ENCODE results near the gene MAP3K12. TPM values are rescaled to one million over a fixed set of nuclear protein-coding genes. Genes with fewer than 3 reads are reported as not detected.

The MAP3K12 gene
- total and polyA plus RNA-seq, 2 of the 13 experiments (the other 11 are each of a cell fraction or from before 2014, with no cell fraction given): 0.20 to 1.1 TPM

- TF ChIP-seq ZNF550 (CRISPR knock-in tag; IDR thresholded peaks at IDR 0.05; ENCODE audit: borderline replicate concordance) (no peak), HOXA9 (CRISPR knock-in tag; IDR thresholded peaks at IDR 0.05; ENCODE audit: borderline replicate concordance) (no peak), ZNF562 (CRISPR knock-in tag; IDR thresholded peaks at IDR 0.05; ENCODE audit: borderline replicate concordance) (no peak), MZF1 (CRISPR knock-in tag; IDR thresholded peaks at IDR 0.05; ENCODE audit: borderline replicate concordance) (no peak), TEF (CRISPR knock-in tag; IDR thresholded peaks at IDR 0.05) (no peak), CREM (IDR thresholded peaks at IDR 0.05) (no peak), CREM (CRISPR knock-in tag; IDR thresholded peaks at IDR 0.05) (no peak), HDAC2 (CRISPR knock-in tag; IDR thresholded peaks at IDR 0.05) (no peak), SKIL (CRISPR knock-in tag; IDR thresholded peaks at IDR 0.05; ENCODE audit: borderline replicate concordance) (no peak), RBM39 (IDR thresholded peaks at IDR 0.05; ENCODE audit: low read depth, low read length, poor library complexity, severe bottlenecking) (no peak), E2F1 (CRISPR knock-in tag; IDR thresholded peaks at IDR 0.05) (no peak)
These were observed 7.2 kb upstream of the MAP3K12 start (continued) for GRCh38 chr12:53506450-53506785.

All from HepG2 (cell line).